Measurements from ENCODE around the gene SCN2A.

The SCN2A gene

GRCh38 chr2:165431014-165431413 is 191.8 kb downstream of the SCN2A start:
- no peaks in the 10 kb centered on the region for H3K36me3 Mint-ChIP-seq
- no peaks in the 10 kb centered on the region for H3K9me3 Mint-ChIP-seq
- no peak overlapping the region for H3K4me3 Mint-ChIP-seq
- CTCF ChIA-PET, result no interaction called here
- no peak for DNase-seq
- H3K27me3 Mint-ChIP-seq, result no peaks in the 10 kb centered on the region
- H3K27ac Mint-ChIP-seq, result no peak overlapping the region
- no peaks in the 10 kb centered on the region for H3K4me1 Mint-ChIP-seq

GRCh38 chr2:165432234-165432966 is 193.2 kb downstream of the SCN2A start:
- no peak overlapping the region for H3K4me3 Mint-ChIP-seq
- H3K27ac Mint-ChIP-seq, result no peak overlapping the region
- no peaks in the 10 kb centered on the region for H3K36me3 Mint-ChIP-seq

GRCh38 chr2:165434865-165435496 is 195.8 kb downstream of the SCN2A start:
- no peaks in the 10 kb centered on the region for H3K27me3 Mint-ChIP-seq
- CTCF ChIA-PET, result interaction anchor here (0.9 to 1.5 kb wide), 2 partner anchors 14 to 16 kb away, joined by 3 to 4 read pairs; no protein-coding TSS in a partner anchor
- H3K36me3 Mint-ChIP-seq, result no peaks in the 10 kb centered on the region
- no peak overlapping the region for H3K4me3 Mint-ChIP-seq
- no peak overlapping the region for H3K27ac Mint-ChIP-seq
- DNase-seq, result no peak
- H3K9me3 Mint-ChIP-seq, result no peaks in the 10 kb centered on the region
- H3K4me1 Mint-ChIP-seq, result no peaks in the 10 kb centered on the region

More at GRCh38 chr2:165432234-165432966, 193.2 kb downstream of the SCN2A start:
- DNase-seq, result no peak
- no peaks in the 10 kb centered on the region for H3K27me3 Mint-ChIP-seq
- no peaks in the 10 kb centered on the region for H3K9me3 Mint-ChIP-seq
- H3K4me1 Mint-ChIP-seq, result no peaks in the 10 kb centered on the region
- CTCF ChIA-PET, result interaction anchor here (0.7 to 1.2 kb wide), 2 partner anchors 9 to 196 kb away, joined by 3 to 4 read pairs; no protein-coding TSS in a partner anchor

- DNase-seq, result no peak
- no peak overlapping the region for H3K27ac Mint-ChIP-seq
- H3K4me1 Mint-ChIP-seq, result no peaks in the 10 kb centered on the region
- no peaks in the 10 kb centered on the region for H3K36me3 Mint-ChIP-seq
- CTCF ChIA-PET, result interaction anchor here (0.9 to 1.5 kb wide), 2 partner anchors 13 to 15 kb away, joined by 3 to 4 read pairs; no protein-coding TSS in a partner anchor
- H3K4me3 Mint-ChIP-seq, result no peak overlapping the region
- no peaks in the 10 kb centered on the region for H3K27me3 Mint-ChIP-seq
- no peaks in the 10 kb centered on the region for H3K9me3 Mint-ChIP-seq
Observed at GRCh38 chr2:165435611-165436010, 196.4 kb downstream of the SCN2A start.

GRCh38 chr2:165436559-165436958 is 197.3 kb downstream of the SCN2A start:
- H3K27ac Mint-ChIP-seq, result no peak overlapping the region
- CTCF ChIA-PET, result interaction anchor here (0.6 kb wide), 1 partner anchor 58 kb away, joined by 5 read pairs; no protein-coding TSS in a partner anchor
- no peak overlapping the region for H3K4me3 Mint-ChIP-seq

GRCh38 chr2:165440367-165440766 is 201.2 kb downstream of the SCN2A start:
- Mint-ChIP-seq H3K27me3 (no peaks in the 10 kb centered on the region), H3K27ac (no peak overlapping the region), H3K4me3 (no peak overlapping the region), H3K36me3 (no peaks in the 10 kb centered on the region), H3K9me3 (no peaks in the 10 kb centered on the region), H3K4me1 (peaks cover 15% of the 10 kb centered on the region)
- DNase-seq, result no peak
- CTCF ChIA-PET, result interaction anchor here (1.0 kb wide), 1 partner anchor 31 kb away, joined by 3 read pairs; no protein-coding TSS in a partner anchor

More at GRCh38 chr2:165436559-165436958, 197.3 kb downstream of the SCN2A start:
- no peaks in the 10 kb centered on the region for H3K36me3 Mint-ChIP-seq
- DNase-seq, result no peak
- no peaks in the 10 kb centered on the region for H3K27me3 Mint-ChIP-seq
- H3K9me3 Mint-ChIP-seq, result no peaks in the 10 kb centered on the region
- no peaks in the 10 kb centered on the region for H3K4me1 Mint-ChIP-seq
